Esophagus muscularis mucosa (tissue), 3 donors: ENCODE measurements around the gene ZNF337.

Source experiments
- POLR2A ChIP-seq: fragments of 450-650 bp; IDR thresholded peaks from one replicate; pipeline ENCODE4 v1.6.1; 2017; ENCODE audit warnings: antibody characterized with exemption, moderate library complexity, mild to moderate bottlenecking, low read depth
- POLR2AphosphoS5 ChIP-seq, 2 donors: sonication (generic); formaldehyde crosslinking; IDR thresholded peaks; one replicate each; pipeline ENCODE4 v1.6.1; 2017; ENCODE audit warnings: antibody characterized with exemption in 2 of 2
- TF ChIP-seq, protein P1 (sequence below), 3 experiments: fragments of 200-600 bp in 2 of 3; fragments of 450-650 bp in 1 of 3; sonication (generic) in 2 of 3; IDR thresholded peaks; one replicate each; pipeline ENCODE4 v1.5.1; 2017 to 2019; ENCODE audit warnings: antibody characterized with exemption in 3 of 3, mild to moderate bottlenecking in 2 of 3, moderate library complexity in 1 of 3

DNA sequence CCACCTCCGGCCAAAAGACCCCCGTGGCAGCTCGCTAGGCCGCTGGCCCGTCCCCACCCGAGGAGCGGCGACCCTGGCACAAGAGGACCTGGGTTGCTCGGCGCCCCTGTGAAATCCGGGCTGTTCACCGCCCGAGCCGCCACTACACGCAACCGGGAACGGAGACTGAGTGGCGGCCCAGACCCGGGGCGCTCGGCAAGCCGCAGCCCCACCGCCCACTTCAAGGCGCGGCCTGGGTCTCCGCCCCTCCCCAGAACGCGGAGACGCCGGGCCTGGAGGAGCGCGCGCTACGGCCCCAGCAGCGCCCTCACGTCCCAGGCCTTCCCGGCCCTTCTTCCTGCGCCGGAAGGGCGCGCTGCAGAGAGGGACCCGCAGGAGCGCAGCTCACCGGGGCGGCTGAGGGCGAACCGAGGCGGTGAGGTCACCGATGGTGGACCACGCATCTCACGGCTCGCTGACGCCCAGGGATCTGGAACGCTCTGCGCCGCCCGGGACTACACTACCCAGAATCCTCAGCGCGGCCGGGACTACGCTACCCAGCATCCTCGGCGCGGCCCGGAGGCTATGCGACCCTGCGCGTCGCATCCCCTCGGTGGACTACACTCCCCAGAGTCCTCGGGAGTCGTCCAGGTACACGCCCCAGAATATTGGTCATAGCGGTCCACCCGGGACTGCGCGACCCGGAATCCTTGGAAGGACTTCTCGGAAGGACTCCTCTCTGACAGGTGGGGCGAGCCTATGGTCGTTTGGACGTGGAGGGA, at the start of gene ZNF337:
- TF ChIP-seq, protein P1, sequence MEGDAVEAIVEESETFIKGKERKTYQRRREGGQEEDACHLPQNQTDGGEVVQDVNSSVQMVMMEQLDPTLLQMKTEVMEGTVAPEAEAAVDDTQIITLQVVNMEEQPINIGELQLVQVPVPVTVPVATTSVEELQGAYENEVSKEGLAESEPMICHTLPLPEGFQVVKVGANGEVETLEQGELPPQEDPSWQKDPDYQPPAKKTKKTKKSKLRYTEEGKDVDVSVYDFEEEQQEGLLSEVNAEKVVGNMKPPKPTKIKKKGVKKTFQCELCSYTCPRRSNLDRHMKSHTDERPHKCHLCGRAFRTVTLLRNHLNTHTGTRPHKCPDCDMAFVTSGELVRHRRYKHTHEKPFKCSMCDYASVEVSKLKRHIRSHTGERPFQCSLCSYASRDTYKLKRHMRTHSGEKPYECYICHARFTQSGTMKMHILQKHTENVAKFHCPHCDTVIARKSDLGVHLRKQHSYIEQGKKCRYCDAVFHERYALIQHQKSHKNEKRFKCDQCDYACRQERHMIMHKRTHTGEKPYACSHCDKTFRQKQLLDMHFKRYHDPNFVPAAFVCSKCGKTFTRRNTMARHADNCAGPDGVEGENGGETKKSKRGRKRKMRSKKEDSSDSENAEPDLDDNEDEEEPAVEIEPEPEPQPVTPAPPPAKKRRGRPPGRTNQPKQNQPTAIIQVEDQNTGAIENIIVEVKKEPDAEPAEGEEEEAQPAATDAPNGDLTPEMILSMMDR (IDR thresholded peaks at IDR 0.05), result peak in 1 of 3 experiments; percentile 11
- no peak for TF ChIP-seq POLR2A
- TF ChIP-seq POLR2AphosphoS5 (IDR thresholded peaks at IDR 0.05), result peak; percentile 95 to 96
